NCI-H2029 (cell line): ENCODE measurements around the gene TCIRG1.
A peak's percentile ranks its signal among the peaks of the same experiment; 100 is the strongest.

Experiments
- DNase-seq: peaks from one replicate; lab custom pipeline; 2025; lab: John Stamatoyannopoulos, UW

TCIRG1 gene

GRCh38 chr11:68016904-68017817, 21.7 kb upstream of the TCIRG1 start:
- DNase-seq: no peak

GRCh38 chr11:68017980-68018729, 20.7 kb upstream of the TCIRG1 start:
- no peak for DNase-seq

GRCh38 chr11:68018730-68019190, 20.1 kb upstream of the TCIRG1 start:
- no peak for DNase-seq

- DNase-seq: no peak
Measured at GRCh38 chr11:68019486-68019885, 19.3 kb upstream of the TCIRG1 start.

GRCh38 chr11:68020575-68020974, 18.2 kb upstream of the TCIRG1 start:
- no peak for DNase-seq

- DNase-seq: no peak
Measured at GRCh38 chr11:68021167-68021787, 17.5 kb upstream of the TCIRG1 start.

GRCh38 chr11:68022531-68022930, 16.3 kb upstream of the TCIRG1 start:
- no peak for DNase-seq

GRCh38 chr11:68024508-68024907, 14.3 kb upstream of the TCIRG1 start:
- DNase-seq: no peak

- DNase-seq: no peak
Measured at GRCh38 chr11:68025047-68025446, 13.8 kb upstream of the TCIRG1 start.

GRCh38 chr11:68026391-68027105, 12.3 kb upstream of the TCIRG1 start:
- peak; percentile 81 for DNase-seq

- no peak for DNase-seq
Measured at GRCh38 chr11:68027667-68028066, 11.2 kb upstream of the TCIRG1 start.

- no peak for DNase-seq
Measured at GRCh38 chr11:68028802-68029545, 9.9 kb upstream of the TCIRG1 start.

- DNase-seq: peak; percentile 98
Measured at GRCh38 chr11:68030318-68031143, 8.3 kb upstream of the TCIRG1 start, which contains the start of gene NDUFS8. NDUFS8 (plus strand) TSS chr11:68030681; CDS start chr11:68032152, 1,471 bp downstream.

GRCh38 chr11:68031144-68031464, 7.7 kb upstream of the TCIRG1 start:
- DNase-seq: no peak

- no peak for DNase-seq
Measured at GRCh38 chr11:68032003-68032402, 6.8 kb upstream of the TCIRG1 start.

GRCh38 chr11:68032997-68033707, 5.7 kb upstream of the TCIRG1 start:
- DNase-seq: no peak

GRCh38 chr11:68033708-68034045, 5.1 kb upstream of the TCIRG1 start:
- no peak for DNase-seq

GRCh38 chr11:68035266-68035876, 3.5 kb upstream of the TCIRG1 start:
- DNase-seq: no peak

GRCh38 chr11:68036141-68036716, 2.6 kb upstream of the TCIRG1 start:
- no peak for DNase-seq
